HEK293T (cell line): ENCODE data around the gene ADAMTS17.

Experiments used
- CTCF ChIA-PET: fragments of 350-600 bp; formaldehyde crosslinking; extraction: SDS; loops from one replicate; lab custom pipeline; 2021; ENCODE audit warnings: antibody characterized with exemption, inconsistent platforms; lab: Yijun Ruan, JAX
- POLR2A ChIA-PET: fragments of 350-600 bp; formaldehyde crosslinking; extraction: SDS; loops from one replicate; lab custom pipeline; 2020; ENCODE audit warnings: antibody characterized with exemption, inconsistent platforms; lab: Yijun Ruan, JAX
- DNase-seq: peaks from one replicate; pipeline ENCODE4 v3.0.0; 2012; ENCODE audit warnings: mixed read lengths; ENCODE audit errors: extremely low spot score
- ARNT ChIP-seq: fragments of 450-650 bp; IDR thresholded peaks from 2 replicates; pipeline ENCODE4 v1.6.1; 2017; ENCODE audit warnings: mild to moderate bottlenecking
- BHLHE40 ChIP-seq: fragments of 450-650 bp; IDR thresholded peaks from 2 replicates; pipeline ENCODE4 v1.6.1; 2016; ENCODE audit warnings: mild to moderate bottlenecking, moderate library complexity, borderline replicate concordance
- CTBP1 ChIP-seq: fragments of 450-650 bp; IDR thresholded peaks from 2 replicates; pipeline ENCODE4 v1.6.1; 2016; ENCODE audit warnings: borderline replicate concordance
- ELF4 ChIP-seq: fragments of 450-650 bp; IDR thresholded peaks from 2 replicates; pipeline ENCODE4 v1.6.1; 2017; ENCODE audit warnings: antibody characterized with exemption
- FOXA1 ChIP-seq: fragments of 450-650 bp; IDR thresholded peaks from 2 replicates; pipeline ENCODE4 v1.6.1; 2016; ENCODE audit warnings: mild to moderate bottlenecking
- FOXK2 ChIP-seq: fragments of 450-650 bp; IDR thresholded peaks from 2 replicates; pipeline ENCODE4 v1.6.1; 2016; ENCODE audit warnings: mild to moderate bottlenecking
- FOXM1 ChIP-seq: fragments of 450-650 bp; IDR thresholded peaks from 2 replicates; pipeline ENCODE4 v1.6.1; 2017; ENCODE audit warnings: mild to moderate bottlenecking, borderline replicate concordance
- HDGF ChIP-seq: fragments of 450-650 bp; IDR thresholded peaks from 2 replicates; pipeline ENCODE4 v1.6.1; 2017; ENCODE audit warnings: antibody characterized with exemption, borderline replicate concordance
- L3MBTL2 ChIP-seq: fragments of 450-650 bp; conservative IDR thresholded peaks from 2 replicates; pipeline ENCODE4 v1.6.1; 2016; ENCODE audit warnings: mild to moderate bottlenecking
- LEF1 ChIP-seq: fragments of 450-650 bp; IDR thresholded peaks from 2 replicates; pipeline ENCODE4 v1.6.1; 2017; ENCODE audit warnings: mild to moderate bottlenecking, borderline replicate concordance
- NFRKB ChIP-seq: fragments of 450-650 bp; IDR thresholded peaks from 2 replicates; pipeline ENCODE4 v1.6.1; 2016; ENCODE audit warnings: mild to moderate bottlenecking, moderate library complexity
- SP1 ChIP-seq: fragments of 450-650 bp; IDR thresholded peaks from 2 replicates; pipeline ENCODE4 v1.6.1; 2017
- SUZ12 ChIP-seq: fragments of 450-650 bp; IDR thresholded peaks from 2 replicates; pipeline ENCODE4 v1.6.1; 2016; ENCODE audit warnings: mild to moderate bottlenecking
- TARDBP ChIP-seq: fragments of 450-650 bp; IDR thresholded peaks from 2 replicates; pipeline ENCODE4 v1.6.1; 2016
- ZNF384 ChIP-seq: fragments of 450-650 bp; IDR thresholded peaks from 2 replicates; pipeline ENCODE4 v1.6.1; 2016
- TF ChIP-seq, protein P1 (sequence below): fragments of 450-650 bp; IDR thresholded peaks from 2 replicates; pipeline ENCODE4 v1.6.1; 2016

The ADAMTS17 gene

GRCh38 chr15:100318880-100319279 is 22.9 kb downstream of the ADAMTS17 start:
- no peak for DNase-seq
- TF ChIP-seq SUZ12 (no peak), HDGF (no peak)
- ChIA-PET POLR2A (no interaction called here), CTCF (no interaction called here)

DNA sequence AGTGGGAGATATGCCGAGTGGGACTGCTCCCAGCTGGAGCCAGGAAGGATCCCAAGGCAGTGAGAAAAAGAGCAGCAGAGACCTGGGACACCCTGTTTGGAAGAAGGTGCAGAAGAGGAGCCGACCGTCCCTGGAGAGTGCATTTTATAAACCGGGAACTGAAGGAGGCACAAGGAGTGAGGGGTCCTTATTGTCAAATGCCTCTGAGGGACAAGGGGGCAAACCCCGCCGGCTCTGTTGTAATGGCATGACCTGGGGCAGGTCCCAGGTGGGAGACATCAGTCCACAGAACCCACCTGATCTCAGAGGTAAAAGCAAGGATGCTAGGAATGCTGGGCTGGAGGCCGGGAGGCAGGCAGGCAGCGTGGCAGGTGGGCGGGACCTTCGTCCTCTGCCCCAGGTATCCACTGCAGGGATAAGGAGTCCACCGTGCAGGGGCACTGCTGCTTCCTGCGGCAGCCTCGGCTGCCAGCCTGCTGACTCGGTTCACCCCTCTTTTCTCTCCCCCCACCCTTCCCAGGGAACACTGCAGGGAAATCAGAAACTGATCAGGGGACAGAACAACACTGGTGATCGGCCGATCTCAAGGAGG is 26.9 kb downstream of the ADAMTS17 start:
- ChIA-PET POLR2A (no interaction called here), CTCF (no interaction called here)
- TF ChIP-seq ELF4 (no peak), ARNT (no peak), BHLHE40 (no peak), LEF1 (no peak), HDGF (no peak), SUZ12 (no peak)
- no peak for DNase-seq

DNA sequence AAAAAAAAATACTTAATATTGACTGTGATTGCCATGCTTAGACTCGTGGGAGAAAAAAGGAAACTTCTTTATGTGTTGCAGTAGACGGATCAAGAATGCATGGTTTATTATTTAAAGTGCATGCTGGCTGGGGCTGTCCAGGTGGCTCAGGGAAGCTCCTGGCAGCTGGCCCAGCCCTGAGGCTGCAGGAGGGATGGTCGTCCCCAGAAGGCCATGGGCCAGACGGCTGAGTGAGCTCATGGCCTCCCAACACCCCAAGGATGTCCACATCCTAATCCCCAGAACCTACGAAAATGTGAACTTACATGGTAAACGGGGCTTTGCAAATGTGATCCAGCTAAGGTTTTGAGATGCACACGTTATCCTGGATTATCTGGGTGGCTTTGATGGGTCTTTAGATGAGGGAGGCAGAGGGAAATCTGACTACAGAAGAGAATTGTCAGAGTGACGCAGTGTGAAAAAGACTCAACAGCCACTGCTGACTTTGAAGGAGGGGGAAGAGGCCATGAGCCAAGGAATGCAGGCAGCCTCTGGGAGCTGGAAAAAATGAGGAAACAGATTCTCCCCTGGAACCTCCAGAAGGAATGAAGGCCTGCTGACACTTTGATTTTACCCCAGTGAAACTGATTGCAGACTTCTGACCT is 29.8 kb downstream of the ADAMTS17 start:
- DNase-seq = no peak
- CTCF ChIA-PET = no interaction called here
- TF ChIP-seq BHLHE40 (no peak), SP1 (no peak), FOXK2 (no peak), FOXA1 (no peak), NFRKB (no peak), ELF4 (no peak), CTBP1 (no peak), SUZ12 (no peak), L3MBTL2 (no peak), HDGF (no peak), ZNF384 (no peak), ARNT (no peak), TARDBP (no peak), LEF1 (no peak)
- POLR2A ChIA-PET = no interaction called here

GRCh38 chr15:100311154-100311625 is 30.6 kb downstream of the ADAMTS17 start:
- DNase-seq = no peak
- POLR2A ChIA-PET = no interaction called here
- CTCF ChIA-PET = no interaction called here
- TF ChIP-seq, protein P1, sequence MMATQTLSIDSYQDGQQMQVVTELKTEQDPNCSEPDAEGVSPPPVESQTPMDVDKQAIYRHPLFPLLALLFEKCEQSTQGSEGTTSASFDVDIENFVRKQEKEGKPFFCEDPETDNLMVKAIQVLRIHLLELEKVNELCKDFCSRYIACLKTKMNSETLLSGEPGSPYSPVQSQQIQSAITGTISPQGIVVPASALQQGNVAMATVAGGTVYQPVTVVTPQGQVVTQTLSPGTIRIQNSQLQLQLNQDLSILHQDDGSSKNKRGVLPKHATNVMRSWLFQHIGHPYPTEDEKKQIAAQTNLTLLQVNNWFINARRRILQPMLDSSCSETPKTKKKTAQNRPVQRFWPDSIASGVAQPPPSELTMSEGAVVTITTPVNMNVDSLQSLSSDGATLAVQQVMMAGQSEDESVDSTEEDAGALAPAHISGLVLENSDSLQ = no peak
- TF ChIP-seq BHLHE40 (no peak), CTBP1 (no peak), ARNT (no peak), LEF1 (no peak), FOXK2 (no peak), NFRKB (no peak), L3MBTL2 (no peak), HDGF (no peak), SP1 (no peak), ZNF384 (no peak), ELF4 (no peak), FOXA1 (no peak), TARDBP (no peak), SUZ12 (no peak), FOXM1 (no peak)

- ChIA-PET POLR2A (no interaction called here), CTCF (interaction anchor here (0.7 kb wide), 1 partner anchor 1251 kb away, joined by 3 read pairs; no protein-coding TSS in a partner anchor)
- TF ChIP-seq SP1 (no peak), TARDBP (no peak), ARNT (no peak), ZNF384 (no peak), NFRKB (no peak), FOXA1 (no peak), ELF4 (no peak), SUZ12 (no peak), LEF1 (no peak), CTBP1 (no peak), FOXM1 (no peak), HDGF (no peak)
- no peak for DNase-seq
Observed at GRCh38 chr15:100310513-100311153, 31.1 kb downstream of the ADAMTS17 start.

DNA sequence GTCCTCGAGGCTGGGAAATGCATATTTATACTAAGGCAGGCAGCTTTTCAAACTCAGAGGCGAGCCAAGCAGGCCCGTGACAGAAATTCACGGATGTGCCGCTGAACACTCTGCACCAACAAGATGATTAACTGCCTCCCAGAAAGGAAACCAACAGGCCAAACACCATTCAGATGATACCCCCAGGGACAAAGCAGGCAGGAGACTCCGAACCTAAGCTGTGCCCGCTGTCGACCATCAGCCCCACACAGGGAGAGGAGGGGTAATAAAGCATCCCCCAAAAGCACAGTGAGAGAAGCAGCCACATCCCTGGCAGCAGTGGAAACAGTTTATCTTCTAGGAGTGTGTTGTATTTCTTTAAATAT is 31.8 kb downstream of the ADAMTS17 start:
- CTCF ChIA-PET = interaction anchor here (0.7 kb wide), 1 partner anchor 1250 kb away, joined by 3 read pairs; no protein-coding TSS in a partner anchor
- DNase-seq = no peak
- TF ChIP-seq HDGF = no peak
- POLR2A ChIA-PET = no interaction called here
